Endothelial cell of umbilical vein (primary cell): ENCODE measurements around the gene GRIK3. TPM values are rescaled to one million over a fixed set of nuclear protein-coding genes. Genes with fewer than 3 reads are reported as not detected.

Experiments
- BruUV-seq: library from RNA; stranded (reverse); fragments of 400-500 nt; replicated peaks from 2 replicates; lab custom pipeline; 2021; lab: Mats Ljungman, UMichigan
- CTCF ChIA-PET: fragments of 300-600, 350-600 bp; sonication (Branson Sonifier 250); formaldehyde crosslinking; loops from one replicate; lab custom pipeline; 2021; ENCODE audit warnings: antibody characterized with exemption, inconsistent platforms; lab: Charles Lee
- POLR2A ChIA-PET: fragments of 300-600, 350-600 bp; sonication (Branson Sonifier 250); formaldehyde crosslinking; loops from one replicate; lab custom pipeline; 2021; ENCODE audit warnings: antibody characterized with exemption, inconsistent platforms; lab: Charles Lee
- DNase-seq: peaks from one replicate; pipeline ENCODE4 v3.0.0-alpha.2; 2011; ENCODE audit warnings: low read depth, low spot score
- FAIRE-seq: peaks from 2 replicates; lab custom pipeline; 2011; peaks lifted over from hg19 to GRCh38; lab: Jason Lieb, UNC
- H2AFZ ChIP-seq: 2 replicates; pipeline ENCODE4 v1.6.0; 2012; ENCODE audit warnings: low read depth, low read length, control low read depth, inconsistent platforms
- H3K27ac ChIP-seq: 2 replicates; pipeline ENCODE4 v1.5.1; 2011; ENCODE audit warnings: low read depth, mild to moderate bottlenecking, control low read depth, low read length, moderate library complexity; ENCODE audit not compliant: insufficient read depth
- H3K27me3 ChIP-seq, 2 experiments: 2 replicates each; pipeline versions ENCODE4 v1.6.0 to v1.6.1; 2011; ENCODE audit warnings: low read length in 2 of 2, mixed read lengths in 1 of 2; ENCODE audit not compliant: control insufficient read depth in 2 of 2, insufficient read depth in 2 of 2
- H3K36me3 ChIP-seq, 2 experiments: 2 replicates in 1 of 2; 3 replicates in 1 of 2; pipeline ENCODE4 v1.5.1; 2011; ENCODE audit warnings: low read length in 2 of 2, mild to moderate bottlenecking in 1 of 2, moderate library complexity in 1 of 2; ENCODE audit not compliant: control insufficient read depth in 2 of 2, insufficient read depth in 2 of 2; ENCODE audit errors: extremely low read depth in 1 of 2
- H3K4me1 ChIP-seq: 3 replicates; pipeline ENCODE4 v1.5.1; 2011; ENCODE audit warnings: mild to moderate bottlenecking, low read length; ENCODE audit not compliant: control insufficient read depth, insufficient read depth; ENCODE audit errors: extremely low read depth
- H3K4me2 ChIP-seq: 2 replicates; pipeline ENCODE4 v1.6.1; 2011; ENCODE audit warnings: low read length, control low read depth, mixed read lengths; ENCODE audit not compliant: insufficient read depth
- H3K4me3 ChIP-seq, 3 experiments: fragments of 200-600 bp in 1 of 3; sonication (generic), shearing (Covaris generic) in 1 of 3; replicated peaks in 1 of 3; 2 replicates each; pipeline ENCODE4 v1.5.1; 2011 to 2016; ENCODE audit warnings: control low read depth in 3 of 3, low read length in 3 of 3, mild to moderate bottlenecking in 2 of 3, inconsistent platforms in 1 of 3, low read depth in 1 of 3, moderate library complexity in 1 of 3; ENCODE audit not compliant: insufficient read depth in 1 of 3
- H3K79me2 ChIP-seq: 2 replicates; pipeline ENCODE4 v1.6.0; 2012; ENCODE audit warnings: low read length, inconsistent platforms; ENCODE audit not compliant: control insufficient read depth, insufficient read depth
- H3K9ac ChIP-seq: replicated peaks from 2 replicates; pipeline ENCODE3; 2011; ENCODE audit warnings: low read length, control low read depth; ENCODE audit not compliant: insufficient read depth; ENCODE audit errors: extremely low read depth
- H3K9me1 ChIP-seq: replicated peaks from 3 replicates; pipeline ENCODE4 v1.6.0; 2011; ENCODE audit warnings: mild to moderate bottlenecking, low read length; ENCODE audit not compliant: control insufficient read depth, insufficient read depth; ENCODE audit errors: extremely low read depth
- H3K9me3 ChIP-seq: replicated peaks from 2 replicates; pipeline ENCODE4 v1.5.1; 2012; ENCODE audit warnings: low read length, inconsistent platforms; ENCODE audit not compliant: control insufficient read depth, insufficient read depth
- H4K20me1 ChIP-seq: replicated peaks from 2 replicates; pipeline ENCODE3; 2011; ENCODE audit warnings: mild to moderate bottlenecking, low read length; ENCODE audit not compliant: control insufficient read depth, insufficient read depth; ENCODE audit errors: extremely low read depth
- EZH2 ChIP-seq: IDR thresholded peaks from 2 replicates; pipeline ENCODE4 v1.6.1; 2012; ENCODE audit warnings: borderline replicate concordance, low read depth, mild to moderate bottlenecking, moderate library complexity, low read length, inconsistent platforms; ENCODE audit not compliant: severe bottlenecking
- FOS ChIP-seq: IDR thresholded peaks from 2 replicates; pipeline ENCODE4 v1.6.1; 2011; ENCODE audit warnings: mild to moderate bottlenecking, low read length, moderate library complexity, borderline replicate concordance; ENCODE audit not compliant: insufficient read depth
- GATA2 ChIP-seq: IDR thresholded peaks from 2 replicates; pipeline ENCODE4 v1.7.0; 2011; ENCODE audit warnings: low read depth, mild to moderate bottlenecking, moderate library complexity, mixed read lengths, low read length; ENCODE audit not compliant: insufficient read length, insufficient read depth
- JUN ChIP-seq: IDR thresholded peaks from 2 replicates; pipeline ENCODE4 v1.6.1; 2011; ENCODE audit warnings: borderline replicate concordance, low read depth; ENCODE audit not compliant: insufficient read length, insufficient read depth
- MYC ChIP-seq: IDR thresholded peaks from one replicate; pipeline ENCODE4 v1.6.1; 2011; ENCODE audit warnings: mild to moderate bottlenecking, low read depth, low read length
- POLR2A ChIP-seq: IDR thresholded peaks from 2 replicates; pipeline ENCODE4 v1.6.1; 2012; ENCODE audit warnings: low read depth, mild to moderate bottlenecking, control low read depth, low read length
- POLR2AphosphoS5 ChIP-seq: IDR thresholded peaks from 2 replicates; pipeline ENCODE4 v1.6.1; 2012; ENCODE audit warnings: low read depth, mild to moderate bottlenecking, control low read depth, low read length, moderate library complexity; ENCODE audit not compliant: insufficient read depth
- dilution Hi-C: fragments of 300-500 bp; cut with MboI; formaldehyde crosslinking; loops from one replicate; pipeline ENCODE4 v1.15.0; 2019; ENCODE audit warnings: low sequenced_read_pairs; ENCODE audit not compliant: extremely low pct_ligation_motif_present
- intact Hi-C: fragments of 100-400 bp; cut with micrococcal nuclease; formaldehyde crosslinking; loops from one replicate; pipeline ENCODE4 v1.10.0; 2022
- polyA plus RNA-seq, 4 experiments: library from polyadenylated mRNA; depleted of rRNA in 3 of 4; stranded (reverse) in 3 of 4; unstranded in 1 of 4; fragments of >200 nt; gene quantifications; 2 replicates each; pipeline versions ENCODE4 v1.2.1 to v1.2.3, GENCODE V29; 2011 to 2012; ENCODE audit warnings: missing spikeins in 1 of 4
- total RNA-seq: library from RNA; stranded (reverse); gene quantifications from 2 replicates; pipeline ENCODE4 v1.2.3, GENCODE V29; 2021
- TF ChIP-seq, protein P1 (sequence below), 2 donors: IDR thresholded peaks; 1 replicate in 1 of 2; 2 replicates in 1 of 2; pipeline ENCODE4 v1.5.1; 2011; ENCODE audit warnings: low read length in 2 of 2, mild to moderate bottlenecking in 2 of 2, moderate library complexity in 2 of 2, control low read depth in 1 of 2, inconsistent platforms in 1 of 2, low read depth in 1 of 2; ENCODE audit not compliant: insufficient read depth in 1 of 2; ENCODE audit errors: extremely low read depth in 1 of 2
- TF ChIP-seq, protein P2 (sequence below): IDR thresholded peaks from 2 replicates; pipeline ENCODE4 v1.6.1; 2011; ENCODE audit not compliant: insufficient read depth, insufficient read length

GRIK3 gene
- total and polyA plus RNA-seq, 2 donors (not counting 3 experiments of a cell fraction or from before 2014, with no cell fraction given): not detected

GRCh38 chr1:36835696-36836095 is 198.6 kb downstream of the GRIK3 start:
- H3K36me3 ChIP-seq: no peaks in the 10 kb centered on the region
- H3K9ac ChIP-seq: no peak overlapping the region
- DNase-seq: no peak
- H2AFZ ChIP-seq: no peak overlapping the region
- no peak overlapping the region for H3K4me3 ChIP-seq
- no peaks in the 10 kb centered on the region for H3K9me3 ChIP-seq
- no peak for FAIRE-seq
- TF ChIP-seq, protein P1, sequence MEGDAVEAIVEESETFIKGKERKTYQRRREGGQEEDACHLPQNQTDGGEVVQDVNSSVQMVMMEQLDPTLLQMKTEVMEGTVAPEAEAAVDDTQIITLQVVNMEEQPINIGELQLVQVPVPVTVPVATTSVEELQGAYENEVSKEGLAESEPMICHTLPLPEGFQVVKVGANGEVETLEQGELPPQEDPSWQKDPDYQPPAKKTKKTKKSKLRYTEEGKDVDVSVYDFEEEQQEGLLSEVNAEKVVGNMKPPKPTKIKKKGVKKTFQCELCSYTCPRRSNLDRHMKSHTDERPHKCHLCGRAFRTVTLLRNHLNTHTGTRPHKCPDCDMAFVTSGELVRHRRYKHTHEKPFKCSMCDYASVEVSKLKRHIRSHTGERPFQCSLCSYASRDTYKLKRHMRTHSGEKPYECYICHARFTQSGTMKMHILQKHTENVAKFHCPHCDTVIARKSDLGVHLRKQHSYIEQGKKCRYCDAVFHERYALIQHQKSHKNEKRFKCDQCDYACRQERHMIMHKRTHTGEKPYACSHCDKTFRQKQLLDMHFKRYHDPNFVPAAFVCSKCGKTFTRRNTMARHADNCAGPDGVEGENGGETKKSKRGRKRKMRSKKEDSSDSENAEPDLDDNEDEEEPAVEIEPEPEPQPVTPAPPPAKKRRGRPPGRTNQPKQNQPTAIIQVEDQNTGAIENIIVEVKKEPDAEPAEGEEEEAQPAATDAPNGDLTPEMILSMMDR (IDR thresholded peaks at IDR 0.05; ENCODE audit: extremely low read depth in 1 of 2, insufficient read depth in 1 of 2, low read depth in 1 of 2, low read length in 2 of 2): no peak
- TF ChIP-seq, protein P2, sequence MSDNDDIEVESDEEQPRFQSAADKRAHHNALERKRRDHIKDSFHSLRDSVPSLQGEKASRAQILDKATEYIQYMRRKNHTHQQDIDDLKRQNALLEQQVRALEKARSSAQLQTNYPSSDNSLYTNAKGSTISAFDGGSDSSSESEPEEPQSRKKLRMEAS: no peak
- TF ChIP-seq POLR2A: no peak
- no peak for TF ChIP-seq FOS
- no peak for TF ChIP-seq GATA2
- TF ChIP-seq POLR2AphosphoS5: no peak
- no peak for TF ChIP-seq EZH2
- no peak for TF ChIP-seq JUN
- TF ChIP-seq MYC: no peak
- H3K4me1 ChIP-seq: no peaks in the 10 kb centered on the region
- BruUV-seq: no TSS peak
- no peak overlapping the region for H3K4me2 ChIP-seq
- no peak overlapping the region for H3K27ac ChIP-seq
- dilution Hi-C loops (no loop called here), intact Hi-C loops (no loop called here)
- no peaks in the 10 kb centered on the region for H3K27me3 ChIP-seq
- POLR2A ChIA-PET: no interaction called here
- H3K9me1 ChIP-seq: no peaks in the 10 kb centered on the region
- no peaks in the 10 kb centered on the region for H4K20me1 ChIP-seq
- no peaks in the 10 kb centered on the region for H3K79me2 ChIP-seq
- CTCF ChIA-PET: no interaction called here
